ENCODE measurements around the gene ARMH1.

Gene ARMH1

DNA sequence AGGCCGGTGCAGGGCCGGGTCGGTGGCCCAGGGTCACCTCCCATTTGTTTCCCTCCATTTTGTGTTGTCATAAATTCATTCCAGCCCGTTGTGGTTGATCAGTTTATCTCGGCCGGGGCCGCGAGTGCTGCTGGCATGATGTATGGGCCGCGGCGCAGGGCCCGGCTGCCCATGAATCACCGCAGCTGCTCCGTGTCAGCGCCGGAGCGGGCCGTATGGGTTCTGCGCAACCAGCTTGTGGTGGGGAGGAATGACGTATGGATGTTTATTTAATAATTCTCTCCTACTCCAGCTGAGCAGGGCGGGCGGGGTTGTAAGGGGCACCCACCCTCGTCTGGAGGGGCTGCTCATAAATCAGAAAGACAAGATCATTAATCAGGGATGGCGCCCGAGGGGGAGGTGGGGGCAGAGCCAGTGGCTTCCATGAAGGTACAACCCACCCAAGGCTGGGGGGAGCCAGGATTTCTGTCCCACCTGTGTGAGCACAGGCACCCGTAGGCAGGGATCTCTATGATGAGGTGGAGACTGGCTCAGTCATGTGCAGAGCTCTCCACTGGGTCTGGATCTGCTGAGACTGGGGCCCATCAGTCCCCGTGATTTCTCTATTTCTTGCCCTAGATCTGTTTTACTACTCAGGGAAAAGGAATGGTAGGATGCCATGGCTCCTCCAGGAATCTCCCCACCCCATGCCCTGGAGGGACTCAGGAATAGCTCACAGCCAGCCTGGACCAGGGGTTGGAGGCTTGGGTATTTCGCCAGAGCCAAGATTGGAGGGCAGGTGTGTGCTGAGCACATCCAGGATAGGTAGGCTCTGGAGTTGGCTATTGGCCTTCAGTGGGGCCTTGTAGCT, 28.0 kb upstream of the ARMH1 start:
- TF ChIP-seq CTBP1 (IDR thresholded peaks at IDR 0.05; ENCODE audit: borderline replicate concordance), result no peak
- no peak for TF ChIP-seq TARDBP (IDR thresholded peaks at IDR 0.05)
- no peak for TF ChIP-seq FOXM1 (IDR thresholded peaks at IDR 0.05; ENCODE audit: borderline replicate concordance)
- TF ChIP-seq FOXK2 (IDR thresholded peaks at IDR 0.05), result no peak
- DNase-seq (ENCODE audit: extremely low spot score), result no peak
- ChIA-PET POLR2A (interaction anchor here (1.8 to 5.4 kb wide), 2 partner anchors 14 to 27 kb away, joined by 5 to 53 read pairs; partner anchors contain the start of gene TMEM53), CTCF (no interaction called here)

DNA sequence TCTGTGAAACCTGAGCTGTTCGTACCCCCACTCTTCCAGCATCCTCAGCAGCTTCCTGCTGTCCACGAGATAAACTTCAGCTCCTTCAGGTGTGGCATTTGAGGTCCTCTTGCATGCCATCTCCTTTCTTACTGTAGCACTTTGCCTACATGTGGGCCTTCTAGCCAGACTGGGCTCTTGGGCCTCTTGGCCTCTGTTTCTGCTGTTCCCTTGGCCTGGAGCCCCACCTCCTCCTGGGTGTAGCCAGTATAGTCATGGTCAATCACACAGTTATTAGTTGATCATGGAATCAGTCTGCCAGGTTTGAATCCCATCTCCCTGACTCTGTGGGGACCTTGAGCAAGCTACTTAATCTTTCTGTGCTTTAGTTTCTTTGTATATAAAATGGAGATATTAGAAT, 26.6 kb upstream of the ARMH1 start:
- no peak for DNase-seq (ENCODE audit: extremely low spot score)
- POLR2A ChIA-PET, result interaction anchor here (0.8 to 5.4 kb wide), 3 partner anchors 11 to 37 kb away, joined by 3 to 53 read pairs (median 4); no protein-coding TSS in a partner anchor
- CTCF ChIA-PET, result interaction anchor here (1.3 kb wide), 1 partner anchor 39 kb away, joined by 7 read pairs; no protein-coding TSS in a partner anchor

GRCh38 chr1:44648529-44649250, 25.8 kb upstream of the ARMH1 start:
- CTCF ChIA-PET, result interaction anchor here (1.3 kb wide), 1 partner anchor 40 kb away, joined by 7 read pairs; no protein-coding TSS in a partner anchor
- DNase-seq (ENCODE audit: extremely low spot score), result no peak
- POLR2A ChIA-PET, result interaction anchor here (0.7 to 5.4 kb wide), 2 partner anchors 16 to 25 kb away, joined by 3 to 53 read pairs; partner anchors contain the start of gene TMEM53
- no peak for TF ChIP-seq L3MBTL2 (conservative IDR thresholded peaks at IDR 0.05)
- TF ChIP-seq NFRKB (IDR thresholded peaks at IDR 0.05), result no peak
- no peak for TF ChIP-seq TARDBP (IDR thresholded peaks at IDR 0.05)
- no peak for TF ChIP-seq ARNT (IDR thresholded peaks at IDR 0.05)
- TF ChIP-seq PKNOX1 (IDR thresholded peaks at IDR 0.05), result no peak

More for the DNA sequence above, 26.6 kb upstream of the ARMH1 start:
- no peak for TF ChIP-seq FOXK2 (IDR thresholded peaks at IDR 0.05)
- no peak for TF ChIP-seq ELF4 (IDR thresholded peaks at IDR 0.05)
- TF ChIP-seq SUZ12 (IDR thresholded peaks at IDR 0.05), result no peak
- TF ChIP-seq FOXM1 (IDR thresholded peaks at IDR 0.05; ENCODE audit: borderline replicate concordance), result no peak
- no peak for TF ChIP-seq SP1 (IDR thresholded peaks at IDR 0.05)
- TF ChIP-seq L3MBTL2 (conservative IDR thresholded peaks at IDR 0.05), result no peak
- no peak for TF ChIP-seq NFRKB (IDR thresholded peaks at IDR 0.05)
- no peak for TF ChIP-seq LEF1 (IDR thresholded peaks at IDR 0.05; ENCODE audit: borderline replicate concordance)
- no peak for TF ChIP-seq TARDBP (IDR thresholded peaks at IDR 0.05)
- no peak for TF ChIP-seq FOXA1 (IDR thresholded peaks at IDR 0.05)
- no peak for TF ChIP-seq ARNT (IDR thresholded peaks at IDR 0.05)
- no peak for TF ChIP-seq CTBP1 (IDR thresholded peaks at IDR 0.05; ENCODE audit: borderline replicate concordance)

DNA sequence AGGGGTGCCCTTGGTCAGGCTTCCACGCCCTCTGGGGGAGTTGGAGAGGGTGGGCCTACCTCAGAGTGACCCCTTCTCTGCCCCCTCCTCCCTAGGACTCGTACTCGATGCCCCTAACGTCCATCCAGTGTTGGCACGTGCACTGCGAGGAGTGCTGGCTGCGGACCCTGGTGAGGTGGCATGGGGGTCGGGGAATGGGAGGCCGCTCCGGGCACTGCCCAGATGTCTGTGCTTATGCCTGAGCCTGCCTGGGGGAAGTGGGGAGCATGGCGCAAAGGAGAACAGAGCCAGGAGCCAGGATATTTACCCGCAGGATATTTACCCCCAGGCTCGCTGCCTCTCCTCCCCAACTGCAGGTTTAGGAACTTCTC, 24.7 kb upstream of the ARMH1 start:
- ChIA-PET CTCF (no interaction called here), POLR2A (interaction anchor here (3.8 to 5.4 kb wide), 2 partner anchors 17 to 39 kb away, joined by 20 to 53 read pairs; no protein-coding TSS in a partner anchor)
- no peak for TF ChIP-seq CTBP1 (IDR thresholded peaks at IDR 0.05; ENCODE audit: borderline replicate concordance)
- TF ChIP-seq FOXK2 (IDR thresholded peaks at IDR 0.05), result no peak
- TF ChIP-seq FOXA1 (IDR thresholded peaks at IDR 0.05), result no peak
- TF ChIP-seq LEF1 (IDR thresholded peaks at IDR 0.05; ENCODE audit: borderline replicate concordance), result no peak
- no peak for TF ChIP-seq FOXM1 (IDR thresholded peaks at IDR 0.05; ENCODE audit: borderline replicate concordance)
- TF ChIP-seq SP1 (IDR thresholded peaks at IDR 0.05), result no peak
- no peak for TF ChIP-seq ZNF384 (IDR thresholded peaks at IDR 0.05)
- TF ChIP-seq TARDBP (IDR thresholded peaks at IDR 0.05), result no peak
- no peak for TF ChIP-seq L3MBTL2 (conservative IDR thresholded peaks at IDR 0.05)
- TF ChIP-seq PKNOX1 (IDR thresholded peaks at IDR 0.05), result no peak
- TF ChIP-seq HDGF (IDR thresholded peaks at IDR 0.05; ENCODE audit: borderline replicate concordance), result no peak
- no peak for TF ChIP-seq ARNT (IDR thresholded peaks at IDR 0.05)
- TF ChIP-seq BHLHE40 (IDR thresholded peaks at IDR 0.05; ENCODE audit: borderline replicate concordance), result no peak
- TF ChIP-seq ELF4 (IDR thresholded peaks at IDR 0.05), result no peak
- TF ChIP-seq SUZ12 (IDR thresholded peaks at IDR 0.05), result no peak
- TF ChIP-seq NFRKB (IDR thresholded peaks at IDR 0.05), result no peak
- DNase-seq (ENCODE audit: extremely low spot score), result no peak

DNA sequence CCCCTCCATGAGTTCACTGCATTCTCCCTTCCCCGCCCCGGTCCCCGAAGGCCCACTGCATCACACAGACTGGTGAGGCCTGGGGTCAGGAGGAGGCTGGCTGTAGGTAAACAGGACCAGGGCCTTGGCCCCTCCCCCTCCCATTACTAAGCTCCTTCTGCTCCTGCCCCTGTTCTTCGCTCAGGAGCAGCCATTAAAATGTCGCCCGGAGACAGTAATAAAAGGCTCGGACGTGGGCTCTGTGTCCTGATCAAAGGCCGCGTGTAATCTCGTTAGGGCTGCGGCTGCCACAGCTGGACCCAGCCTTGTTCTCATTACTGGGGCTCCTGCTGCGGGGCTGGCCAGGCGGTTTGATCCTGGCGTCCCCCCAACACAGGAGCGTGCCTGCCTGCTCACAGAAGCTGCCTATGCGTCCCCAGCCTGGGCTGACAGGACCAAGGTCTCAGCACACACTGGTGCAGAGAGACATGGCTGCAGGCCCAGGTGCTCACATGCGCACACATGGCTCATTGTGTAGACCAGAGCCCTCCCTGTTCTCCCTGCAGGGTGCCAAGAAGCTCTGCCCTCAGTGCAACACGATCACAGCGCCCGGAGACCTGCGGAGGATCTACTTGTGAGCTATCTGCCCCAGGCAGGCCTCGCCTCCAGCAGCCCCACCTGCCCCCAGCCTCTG, 24.2 kb upstream of the ARMH1 start:
- ChIA-PET CTCF (interaction anchor here (1.1 kb wide), 1 partner anchor 56 kb away, joined by 4 read pairs; no protein-coding TSS in a partner anchor), POLR2A (interaction anchor here (3.7 to 5.4 kb wide), 3 partner anchors 18 to 40 kb away, joined by 20 to 53 read pairs (median 34); no protein-coding TSS in a partner anchor)
- no peak for DNase-seq (ENCODE audit: extremely low spot score)
- TF ChIP-seq NFRKB (IDR thresholded peaks at IDR 0.05) (no peak), SUZ12 (IDR thresholded peaks at IDR 0.05) (no peak), L3MBTL2 (conservative IDR thresholded peaks at IDR 0.05) (no peak)

- DNase-seq (ENCODE audit: extremely low spot score), result no peak
- CTCF ChIA-PET, result interaction anchor here (1.1 to 2.9 kb wide), 8 partner anchors 11 to 79 kb away, joined by 3 to 26 read pairs (median 6); no protein-coding TSS in a partner anchor
- POLR2A ChIA-PET, result interaction anchor here (1.4 to 3.8 kb wide), 4 partner anchors 16 to 41 kb away, joined by 3 to 34 read pairs (median 14); no protein-coding TSS in a partner anchor
- TF ChIP-seq HDGF (IDR thresholded peaks at IDR 0.05; ENCODE audit: borderline replicate concordance) (no peak), ELF4 (IDR thresholded peaks at IDR 0.05) (no peak), SUZ12 (IDR thresholded peaks at IDR 0.05) (no peak), LEF1 (IDR thresholded peaks at IDR 0.05; ENCODE audit: borderline replicate concordance) (no peak), FOXA1 (IDR thresholded peaks at IDR 0.05) (no peak), BHLHE40 (IDR thresholded peaks at IDR 0.05; ENCODE audit: borderline replicate concordance) (no peak), TARDBP (IDR thresholded peaks at IDR 0.05) (no peak)
Measured at GRCh38 chr1:44651069-44651468, 23.4 kb upstream of the ARMH1 start.

Data from HEK293T (cell line).